ENCODE data around the gene PCDHB6.
"Not testable (repeated sequence)": the region's sequence is repeated elsewhere in the genome, so short reads cannot be mapped to it uniquely, and the experiment has no call there.

The PCDHB6 gene

GRCh38 chr5:141180313-141180712 lies 30.5 kb downstream of the PCDHB6 start:
- no peak overlapping the region for H3K4me3 ChIP-seq (ENCODE audit: low read depth, low read length)
- no peak for TF ChIP-seq CTCF (IDR thresholded peaks at IDR 0.05; ENCODE audit: borderline replicate concordance, insufficient read depth, low read depth, low read length)

- H3K4me3 ChIP-seq (ENCODE audit: low read depth, low read length): no peak within 1 kb of the TSS
- TF ChIP-seq CTCF (IDR thresholded peaks at IDR 0.05; ENCODE audit: borderline replicate concordance, insufficient read depth, low read depth, low read length): no peak
These were observed 32.4 kb downstream of the PCDHB6 start, which contains the start of gene PCDHB16 for GRCh38 chr5:141182248-141182647. Gene PCDHB16 (plus strand): TSS chr5:141182387. CDS start chr5:141182560, 173 bp downstream.

GRCh38 chr5:141184117-141184855 lies 34.4 kb downstream of the PCDHB6 start:
- not testable (repeated sequence) for H3K4me3 ChIP-seq (ENCODE audit: low read depth, low read length)

GRCh38 chr5:141186897-141187512 lies 37.1 kb downstream of the PCDHB6 start, which contains the start of gene PCDHB9:
Gene PCDHB9 (plus strand): TSS chr5:141187161. CDS start chr5:141187319, 158 bp downstream.
- peak; percentile 18; the same call in 1 of the 2 replicates for TF ChIP-seq CTCF (IDR thresholded peaks at IDR 0.05; ENCODE audit: borderline replicate concordance, insufficient read depth, low read depth, low read length)
- H3K4me3 ChIP-seq (ENCODE audit: low read depth, low read length): no peak within 1 kb of the TSS

GRCh38 chr5:141188682-141189081 lies 38.8 kb downstream of the PCDHB6 start:
- not testable (repeated sequence) for H3K4me3 ChIP-seq (ENCODE audit: low read depth, low read length)

GRCh38 chr5:141189131-141189530 lies 39.3 kb downstream of the PCDHB6 start:
- not testable (repeated sequence) for H3K4me3 ChIP-seq (ENCODE audit: low read depth, low read length)

GRCh38 chr5:141192110-141192725 lies 42.4 kb downstream of the PCDHB6 start, which contains the start of gene PCDHB10:
Gene PCDHB10 (plus strand): TSS chr5:141192353. CDS start chr5:141192553, 200 bp downstream.
- H3K4me3 ChIP-seq (ENCODE audit: low read depth, low read length): no peak within 1 kb of the TSS
- TF ChIP-seq CTCF (IDR thresholded peaks at IDR 0.05; ENCODE audit: borderline replicate concordance, insufficient read depth, low read depth, low read length): peak; percentile 34; the same call in 1 of the 2 replicates

- not testable (repeated sequence) for H3K4me3 ChIP-seq (ENCODE audit: low read depth, low read length)
These were observed 44.5 kb downstream of the PCDHB6 start for GRCh38 chr5:141194332-141194731.

GRCh38 chr5:141196363-141196762 lies 46.5 kb downstream of the PCDHB6 start:
- no peak for TF ChIP-seq CTCF (IDR thresholded peaks at IDR 0.05; ENCODE audit: borderline replicate concordance, insufficient read depth, low read depth, low read length)
- no peak overlapping the region for H3K4me3 ChIP-seq (ENCODE audit: low read depth, low read length)
